HG02610 (cell line): ENCODE measurements around the gene RPS4Y1.

Source experiments
- ATAC-seq: cut with Tn5 transposase; IDR thresholded peaks from one replicate; pipeline ENCODE4 v1.9.1; 2021; ENCODE audit warnings: mild to moderate bottlenecking, moderate library complexity; ENCODE audit not compliant: unreplicated experiment

RPS4Y1 gene

DNA sequence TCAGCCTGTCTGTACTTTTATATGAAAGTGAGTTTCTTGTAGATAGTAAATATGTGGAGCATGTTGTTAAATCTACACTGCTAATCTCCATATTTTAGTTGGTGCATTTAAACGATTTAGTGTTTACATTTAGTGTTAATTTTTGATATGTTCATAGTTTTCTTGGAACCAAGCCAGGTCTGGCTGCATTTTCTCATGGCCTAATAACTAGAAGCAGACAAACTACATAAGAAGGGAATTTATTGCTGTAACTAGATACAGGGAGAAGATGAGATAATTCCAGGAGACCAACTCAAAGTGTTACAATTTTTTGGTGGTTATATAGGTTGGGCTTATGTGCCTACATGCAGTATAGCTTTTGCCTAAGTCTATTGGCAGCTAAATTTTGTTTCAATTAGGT lies 32.8 kb downstream of the RPS4Y1 start:
- no peak for ATAC-seq

- ATAC-seq: no peak
Observed at GRCh38 chrY:2883561-2883960, 42.2 kb downstream of the RPS4Y1 start.

DNA sequence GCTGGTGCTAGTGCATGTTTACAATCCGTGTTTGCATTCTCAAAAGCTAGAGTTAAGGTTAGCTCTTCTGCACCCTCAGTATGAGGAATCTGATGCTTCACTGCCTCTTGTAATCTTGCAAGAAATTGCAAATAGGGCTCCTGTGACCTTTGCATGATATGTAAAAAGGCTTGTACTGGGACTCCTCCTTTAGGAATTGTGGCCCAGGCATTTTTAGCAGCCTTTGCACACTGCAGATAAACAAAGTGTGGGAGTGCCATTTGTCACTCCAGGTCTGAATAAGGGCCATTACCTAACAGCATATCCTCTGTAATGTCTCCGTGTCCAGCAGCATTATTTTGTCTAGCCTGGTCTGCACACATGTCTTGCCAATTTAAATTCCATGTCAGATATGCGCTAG lies 44.5 kb downstream of the RPS4Y1 start:
- no peak for ATAC-seq

GRCh38 chrY:2887386-2887785 lies 46.0 kb downstream of the RPS4Y1 start:
- no peak for ATAC-seq

GRCh38 chrY:2887955-2888354 lies 46.6 kb downstream of the RPS4Y1 start:
- ATAC-seq: peak; percentile 97

- no peak for ATAC-seq
Observed at GRCh38 chrY:2893471-2893870, 52.1 kb downstream of the RPS4Y1 start.

DNA sequence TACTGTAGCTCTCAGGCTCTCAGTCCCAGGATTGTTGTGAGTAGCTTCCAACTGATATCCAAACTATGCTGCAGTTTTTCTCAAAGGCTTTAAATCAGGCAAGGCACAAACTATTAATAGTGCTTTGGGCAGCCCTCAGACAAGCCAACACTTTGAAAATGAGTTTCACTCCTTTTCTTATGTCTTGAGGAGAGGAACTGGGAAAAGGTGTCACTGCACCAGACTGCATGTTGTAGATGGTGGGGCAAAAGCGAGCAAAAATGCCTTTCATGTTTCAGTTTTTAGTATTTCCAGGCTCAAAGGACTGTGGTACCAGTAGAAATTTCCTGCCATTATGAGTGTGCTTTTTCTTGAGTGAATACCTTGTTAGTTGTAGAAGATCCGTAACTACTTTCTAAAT lies 54.6 kb downstream of the RPS4Y1 start:
- peak; percentile 87 for ATAC-seq

DNA sequence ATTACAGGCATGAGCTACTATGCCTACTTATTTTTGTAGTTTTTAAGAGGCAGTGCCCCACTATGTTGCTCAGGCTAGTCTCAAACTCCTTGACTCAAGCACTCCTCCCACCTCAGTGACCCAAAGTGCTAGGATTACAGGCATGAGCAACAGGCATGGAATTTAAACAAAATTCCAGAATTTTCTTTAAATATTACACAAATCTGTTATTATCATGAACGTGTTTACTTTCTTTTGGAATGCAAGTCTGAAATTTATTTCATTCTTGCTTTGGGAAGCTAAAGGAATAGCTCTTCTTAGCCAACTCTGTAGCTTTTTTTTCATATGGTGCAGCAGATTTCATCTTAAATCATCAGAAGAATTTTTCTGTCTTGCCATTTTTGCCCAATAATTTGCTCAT lies 66.0 kb downstream of the RPS4Y1 start:
- no peak for ATAC-seq

DNA sequence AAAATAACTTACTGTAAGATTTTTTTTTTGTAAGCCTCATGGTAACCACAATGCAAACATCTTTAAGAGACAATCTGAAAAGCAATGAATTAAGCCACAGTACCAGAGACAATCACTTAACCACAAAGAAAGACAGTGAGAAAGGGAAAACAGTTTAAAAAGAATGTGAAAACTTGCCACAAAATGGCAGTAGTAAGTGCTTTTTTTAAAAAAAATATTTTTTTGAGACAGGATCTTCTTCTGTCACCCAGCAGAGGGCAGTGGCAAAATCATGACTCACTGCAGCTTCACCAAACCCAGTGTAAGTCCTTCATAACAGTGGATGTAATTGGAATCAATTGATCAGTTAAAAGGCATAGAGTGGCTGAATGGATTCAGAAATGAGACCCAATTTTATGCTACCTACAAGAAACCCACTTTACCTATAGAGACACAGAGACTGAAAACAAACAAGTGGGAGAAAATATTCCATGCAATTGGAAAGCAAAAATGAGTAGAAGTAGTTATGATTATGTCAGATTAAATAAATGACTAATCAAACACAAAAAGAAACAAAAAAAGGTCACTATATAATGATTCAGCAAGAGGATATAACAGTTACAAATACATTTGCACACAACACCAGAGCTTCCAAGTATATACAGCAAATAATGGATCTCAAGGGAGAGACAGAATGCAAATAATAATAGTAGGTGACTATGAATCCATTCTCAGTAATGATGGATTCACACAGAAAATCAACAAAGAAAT lies 71.8 kb downstream of the RPS4Y1 start:
- no peak for ATAC-seq
